K562 (cell line): ENCODE results near the gene DLGAP3. TPM values are rescaled to one million over a fixed set of nuclear protein-coding genes. Genes with fewer than 3 reads are reported as not detected.

ENCODE experiments used
- CBFA2T2 ChIP-seq: fragments of 450-650 bp; conservative IDR thresholded peaks from 2 replicates; pipeline ENCODE4 v1.6.1; 2017; ENCODE audit warnings: mild to moderate bottlenecking
- HNRNPH1 ChIP-seq: fragments of 200-400 bp; formaldehyde crosslinking; optimal IDR thresholded peaks from 2 replicates; pipeline ENCODE3; 2017; ENCODE audit warnings: low read depth, mild to moderate bottlenecking, low read length, moderate library complexity
- ID3 ChIP-seq, 2 experiments: fragments of 250-450 bp in 1 of 2; fragments of 450-650 bp in 1 of 2; sonication (Bioruptor Pico) in 1 of 2; IDR thresholded peaks; 2 replicates each; pipeline versions ENCODE4 v1.6.1 to v1.8.0; 2016 to 2021; ENCODE audit warnings: mild to moderate bottlenecking in 2 of 2, moderate library complexity in 2 of 2, missing compliant biosample characterization in 1 of 2, missing genetic modification characterization in 1 of 2
- NCOA1 ChIP-seq: fragments of 450-650 bp; IDR thresholded peaks from 2 replicates; pipeline ENCODE4 v1.6.1; 2016; ENCODE audit warnings: low read depth
- NFXL1 ChIP-seq: fragments of 450-650 bp; formaldehyde crosslinking; IDR thresholded peaks from 2 replicates; pipeline ENCODE4 v1.4.0; 2021; ENCODE audit warnings: mild to moderate bottlenecking
- NR0B1 ChIP-seq: fragments of 450-650 bp; IDR thresholded peaks from one replicate; pipeline ENCODE4 v1.6.1; 2018; ENCODE audit warnings: mild to moderate bottlenecking, moderate library complexity; ENCODE audit not compliant: partially characterized antibody
- OTX1 ChIP-seq: fragments of 450-650 bp; formaldehyde crosslinking; IDR thresholded peaks from 2 replicates; pipeline ENCODE4 v1.4.0; 2022; ENCODE audit warnings: mild to moderate bottlenecking
- PHF21A ChIP-seq: fragments of 450-650 bp; IDR thresholded peaks from 2 replicates; pipeline ENCODE4 v1.6.1; 2017; ENCODE audit warnings: low read depth, borderline replicate concordance
- RUNX1 ChIP-seq: sonication (generic); IDR thresholded peaks from 2 replicates; pipeline ENCODE4 v1.6.1; 2016; ENCODE audit warnings: antibody characterized with exemption, low read depth
- SNRNP70 ChIP-seq: fragments of 200-400 bp; formaldehyde crosslinking; optimal IDR thresholded peaks from 2 replicates; pipeline ENCODE3; 2017; ENCODE audit warnings: low read depth, low read length
- SOX6 ChIP-seq: fragments of 450-650 bp; IDR thresholded peaks from 2 replicates; pipeline ENCODE4 v1.6.1; 2014; ENCODE audit warnings: mild to moderate bottlenecking
- SRSF3 ChIP-seq: fragments of 200-400 bp; formaldehyde crosslinking; IDR thresholded peaks from 2 replicates; pipeline ENCODE4 v1.6.1; 2016; ENCODE audit warnings: mild to moderate bottlenecking, low read length, moderate library complexity; ENCODE audit not compliant: insufficient read depth
- TAF9B ChIP-seq: fragments of 450-650 bp; IDR thresholded peaks from 2 replicates; pipeline ENCODE4 v1.6.1; 2018; ENCODE audit warnings: mild to moderate bottlenecking; ENCODE audit not compliant: partially characterized antibody
- TCFL5 ChIP-seq: fragments of 250-450 bp; sonication (Bioruptor Pico); conservative IDR thresholded peaks from 2 replicates; pipeline ENCODE4 v1.6.1; 2021; ENCODE audit warnings: mild to moderate bottlenecking, moderate library complexity, matching md5 sums
- UBTF ChIP-seq, 2 experiments: IDR thresholded peaks; 2 replicates each; pipeline ENCODE4 v1.6.1; 2012; ENCODE audit warnings: improper control_type of control experiment in 2 of 2, low read depth in 2 of 2, low read length in 2 of 2, borderline replicate concordance in 1 of 2
- ZNF24 ChIP-seq: fragments of 450-650 bp; IDR thresholded peaks from 2 replicates; pipeline ENCODE4 v1.6.1; 2016
- ZNF263 ChIP-seq: sonication (generic); formaldehyde crosslinking; IDR thresholded peaks from 2 replicates; pipeline ENCODE4 v1.8.0; 2022; ENCODE audit warnings: mild to moderate bottlenecking, missing genetic modification reagents, borderline replicate concordance
- polyA plus RNA-seq, 8 experiments: library from polyadenylated mRNA; depleted of rRNA in 4 of 8; stranded (reverse) in 5 of 8; unstranded in 3 of 8; fragments of >200 nt; fragmentation: Nextera tagmentation in 2 of 8; fragmentation: Illumina TruSeq in 1 of 8; extraction: Ambion mirVana in 2 of 8; extraction: Trizol in 1 of 8; gene quantifications; 2 replicates each; pipeline versions ENCODE4 v1.2.1 to v1.2.3, GENCODE V29; 2011 to 2014; ENCODE audit warnings: inconsistent platforms in 1 of 8, missing spikeins in 1 of 8
- total RNA-seq, 7 experiments: library from RNA; depleted of rRNA in 6 of 7; stranded (reverse); fragments of >200 nt in 6 of 7; fragmentation: Illumina TruSeq in 2 of 7; extraction: Trizol in 2 of 7; gene quantifications; 2 replicates each; pipeline versions ENCODE4 v1.2.1 to v1.2.3, GENCODE V29; 2011 to 2021; ENCODE audit warnings: low replicate concordance in 1 of 7
- TF ChIP-seq, protein P1 (sequence below): fragments of 450-650 bp; formaldehyde crosslinking; IDR thresholded peaks from 2 replicates; pipeline ENCODE4 v1.4.0; 2022; ENCODE audit warnings: missing genetic modification characterization
- TF ChIP-seq, protein P2 (sequence below): fragments of 250-450 bp; sonication (Bioruptor Pico); IDR thresholded peaks from 2 replicates; pipeline ENCODE4 v1.8.0; 2021; ENCODE audit warnings: moderate library complexity, mild to moderate bottlenecking, inconsistent platforms

Gene DLGAP3
- total and polyA plus RNA-seq, 9 of the 15 experiments (the other 6 are each of a cell fraction or from before 2014, with no cell fraction given), result 0.01 to 0.16 (median 0.07) TPM; not detected in 6

DNA sequence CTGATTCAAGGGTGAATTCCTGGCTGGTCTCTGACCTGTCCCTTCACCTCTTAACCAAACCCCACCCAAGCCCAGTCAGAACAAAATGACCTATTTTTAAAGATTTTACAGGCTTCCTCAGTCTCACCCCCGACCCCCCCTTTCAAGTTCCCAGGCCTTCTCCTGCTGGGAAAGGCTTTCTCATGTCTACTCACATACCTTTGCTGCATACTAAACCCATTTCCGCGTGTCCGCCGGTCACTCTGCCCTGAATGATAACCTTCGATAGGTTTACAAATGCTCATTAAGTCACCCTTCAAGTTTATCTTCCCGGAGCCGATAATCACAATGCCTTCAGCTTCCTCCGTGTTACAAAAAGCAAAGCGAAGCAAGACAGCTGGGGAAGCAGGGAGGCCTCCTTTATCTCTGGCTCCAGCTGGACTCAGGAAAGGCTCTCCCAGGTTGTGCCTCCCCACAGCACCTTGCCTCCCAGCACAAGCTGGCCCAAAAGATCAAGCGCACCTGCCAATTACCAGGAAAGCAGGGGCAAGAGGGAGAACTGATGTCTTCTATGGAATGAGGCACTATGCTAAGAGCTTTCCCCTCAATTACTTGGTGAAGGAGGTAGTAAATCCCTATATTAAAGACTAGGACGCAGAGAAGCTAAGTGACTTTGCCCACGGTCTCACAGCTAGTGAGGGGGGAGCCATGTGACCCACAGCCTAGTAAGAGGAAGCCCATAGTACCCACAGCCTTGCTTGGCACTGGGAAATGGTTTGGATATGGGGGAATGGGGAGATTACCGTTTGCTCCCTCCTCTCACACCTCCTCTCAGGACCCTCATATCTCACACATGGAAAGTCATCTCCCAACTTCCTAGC, 85.8 kb downstream of the DLGAP3 start (continued):
- TF ChIP-seq, protein P1, sequence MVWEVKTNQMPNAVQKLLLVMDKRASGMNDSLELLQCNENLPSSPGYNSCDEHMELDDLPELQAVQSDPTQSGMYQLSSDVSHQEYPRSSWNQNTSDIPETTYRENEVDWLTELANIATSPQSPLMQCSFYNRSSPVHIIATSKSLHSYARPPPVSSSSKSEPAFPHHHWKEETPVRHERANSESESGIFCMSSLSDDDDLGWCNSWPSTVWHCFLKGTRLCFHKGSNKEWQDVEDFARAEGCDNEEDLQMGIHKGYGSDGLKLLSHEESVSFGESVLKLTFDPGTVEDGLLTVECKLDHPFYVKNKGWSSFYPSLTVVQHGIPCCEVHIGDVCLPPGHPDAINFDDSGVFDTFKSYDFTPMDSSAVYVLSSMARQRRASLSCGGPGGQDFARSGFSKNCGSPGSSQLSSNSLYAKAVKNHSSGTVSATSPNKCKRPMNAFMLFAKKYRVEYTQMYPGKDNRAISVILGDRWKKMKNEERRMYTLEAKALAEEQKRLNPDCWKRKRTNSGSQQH, result peak; percentile 64; the same call in 1 of the 2 replicates
- TF ChIP-seq RUNX1, result peak; percentile 69; the same call in 1 of the 2 replicates
- no peak for TF ChIP-seq NFXL1 (CRISPR knock-in tag)
- TF ChIP-seq NR0B1, result no peak
- TF ChIP-seq SOX6, result peak; percentile 97
- TF ChIP-seq TAF9B, result peak; percentile 62
- no peak for TF ChIP-seq HNRNPH1
- TF ChIP-seq ID3 (CRISPR knock-in tag; IDR thresholded peaks at IDR 0.05), result no peak
- peak; percentile 97 for TF ChIP-seq ID3 (tag; IDR thresholded peaks at IDR 0.05)
- no peak for TF ChIP-seq SRSF3
- TF ChIP-seq SNRNP70, result no peak
- TF ChIP-seq, protein P2, sequence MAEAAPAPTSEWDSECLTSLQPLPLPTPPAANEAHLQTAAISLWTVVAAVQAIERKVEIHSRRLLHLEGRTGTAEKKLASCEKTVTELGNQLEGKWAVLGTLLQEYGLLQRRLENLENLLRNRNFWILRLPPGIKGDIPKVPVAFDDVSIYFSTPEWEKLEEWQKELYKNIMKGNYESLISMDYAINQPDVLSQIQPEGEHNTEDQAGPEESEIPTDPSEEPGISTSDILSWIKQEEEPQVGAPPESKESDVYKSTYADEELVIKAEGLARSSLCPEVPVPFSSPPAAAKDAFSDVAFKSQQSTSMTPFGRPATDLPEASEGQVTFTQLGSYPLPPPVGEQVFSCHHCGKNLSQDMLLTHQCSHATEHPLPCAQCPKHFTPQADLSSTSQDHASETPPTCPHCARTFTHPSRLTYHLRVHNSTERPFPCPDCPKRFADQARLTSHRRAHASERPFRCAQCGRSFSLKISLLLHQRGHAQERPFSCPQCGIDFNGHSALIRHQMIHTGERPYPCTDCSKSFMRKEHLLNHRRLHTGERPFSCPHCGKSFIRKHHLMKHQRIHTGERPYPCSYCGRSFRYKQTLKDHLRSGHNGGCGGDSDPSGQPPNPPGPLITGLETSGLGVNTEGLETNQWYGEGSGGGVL (CRISPR knock-in tag), result no peak
- TF ChIP-seq NCOA1, result peak; percentile 79; the same call in 1 of the 2 replicates
- peak; percentile 100 for TF ChIP-seq CBFA2T2
- TF ChIP-seq TCFL5 (CRISPR knock-in tag), result peak; percentile 62; the same call in 1 of the 2 replicates
- TF ChIP-seq PHF21A, result 0 out of 2 replicates have a peak, but pooled peaks have one; percentile 51
- TF ChIP-seq OTX1, result 0 out of 2 replicates have a peak, but pooled peaks have one; percentile 47
- peak; percentile 10; the same call in 1 of the 2 replicates for TF ChIP-seq ZNF24
- TF ChIP-seq ZNF263 (CRISPR knock-in tag), result peak; percentile 51; the same call in 1 of the 2 replicates
- TF ChIP-seq UBTF (IDR thresholded peaks at IDR 0.05; ENCODE audit: borderline replicate concordance in 1 of 2, low read depth in 2 of 2, low read length in 2 of 2), result peak in 1 of 2 experiments; percentile 65; a peak in 1 of 4 replicates
